HepG2 (cell line): ENCODE results near the gene TAC3. TPM values are rescaled to one million over a fixed set of nuclear protein-coding genes. Genes with fewer than 3 reads are reported as not detected.
A peak's percentile ranks its signal among the peaks of the same experiment; 100 is the strongest.

ENCODE experiments used
- ATAC-seq: fragments of 200-7000 bp; cut with Tn5 transposase; 3 replicates; pipeline ENCODE4 v1.9.1; 2020; ENCODE audit warnings: mild to moderate bottlenecking, moderate library complexity
- BruUV-seq: library from RNA; stranded (reverse); fragments of 400-500 nt; replicated peaks from 2 replicates; lab custom pipeline; 2021; lab: Mats Ljungman, UMichigan
- CTCF ChIA-PET: fragments of 300-600 bp; formaldehyde crosslinking; extraction: SDS; loops from one replicate; lab custom pipeline; 2021; ENCODE audit warnings: low total read pairs, inconsistent platforms, low intra/inter-chr PET ratio; lab: Yijun Ruan, JAX
- POLR2A ChIA-PET: fragments of 350-600 bp; sonication (Branson Sonifier 250); formaldehyde crosslinking; loops from one replicate; lab custom pipeline; 2020; ENCODE audit warnings: antibody characterized with exemption, inconsistent platforms; lab: Yijun Ruan, JAX
- DNase-seq: peaks from one replicate; pipeline ENCODE4 v3.0.0-alpha.2; 2015; ENCODE audit warnings: low spot score
- FAIRE-seq: peaks from 3 replicates; lab custom pipeline; 2011; peaks lifted over from hg19 to GRCh38; lab: Jason Lieb, UNC
- H2AFZ ChIP-seq: one replicate; pipeline ENCODE4 v1.6.1; 2011; ENCODE audit warnings: low read length, inconsistent platforms
- H3K27ac ChIP-seq: fragments of 300-600 bp; 3 replicates; pipeline ENCODE4 v1.8.0; 2011; ENCODE audit warnings: mixed run types, mild to moderate bottlenecking, mixed read lengths, low read length, inconsistent platforms; ENCODE audit not compliant: insufficient read depth; ENCODE audit errors: extremely low read length
- H3K27me3 ChIP-seq, 2 experiments: fragments of 200-600 bp in 1 of 2; 2 replicates in 1 of 2; 3 replicates in 1 of 2; pipeline versions ENCODE4 v1.6.0 to v1.8.0; 2011; ENCODE audit warnings: low read length in 2 of 2, mild to moderate bottlenecking in 2 of 2, moderate library complexity in 2 of 2, inconsistent platforms in 1 of 2; ENCODE audit not compliant: insufficient read depth in 2 of 2, control insufficient read depth in 1 of 2
- H3K36me3 ChIP-seq, 2 experiments: fragments of 200-600 bp in 1 of 2; replicated peaks in 1 of 2; 2 replicates in 1 of 2; 3 replicates in 1 of 2; pipeline versions ENCODE4 v1.5.1 to v1.8.0; 2011; ENCODE audit warnings: low read length in 2 of 2, inconsistent platforms in 1 of 2; ENCODE audit not compliant: insufficient read depth in 2 of 2, control insufficient read depth in 1 of 2
- H3K4me1 ChIP-seq: 2 replicates; pipeline ENCODE4 v1.5.1; 2012; ENCODE audit warnings: low read length, inconsistent platforms; ENCODE audit not compliant: insufficient read depth
- H3K4me2 ChIP-seq: 2 replicates; pipeline ENCODE4 v1.6.0; 2011; ENCODE audit warnings: low read depth, low read length, inconsistent platforms
- H3K4me3 ChIP-seq, 3 experiments: fragments of 200-600 bp in 1 of 3; sonication (generic), shearing (Covaris generic) in 1 of 3; replicated peaks in 1 of 3; 2 replicates each; pipeline ENCODE4 v1.5.1; 2011 to 2016; ENCODE audit warnings: low read length in 3 of 3, inconsistent platforms in 2 of 3, low read depth in 2 of 3, mild to moderate bottlenecking in 2 of 3, control low read depth in 1 of 3, mixed read lengths in 1 of 3; ENCODE audit not compliant: insufficient read depth in 1 of 3
- H3K79me2 ChIP-seq: one replicate; pipeline ENCODE4 v1.6.1; 2011; ENCODE audit warnings: low read length, inconsistent platforms; ENCODE audit not compliant: insufficient read depth
- H3K9ac ChIP-seq: 2 replicates; pipeline ENCODE4 v1.6.0; 2011; ENCODE audit warnings: mild to moderate bottlenecking, low read depth, low read length, inconsistent platforms; ENCODE audit not compliant: insufficient read depth
- H3K9me3 ChIP-seq: 2 replicates; pipeline ENCODE4 v1.5.1; 2012; ENCODE audit warnings: mild to moderate bottlenecking, low read length
- H4K20me1 ChIP-seq: 2 replicates; pipeline ENCODE4 v1.6.0; 2011; ENCODE audit warnings: inconsistent platforms, mild to moderate bottlenecking, low read length, moderate library complexity; ENCODE audit not compliant: insufficient read depth
- CC2D1A ChIP-seq: sonication (generic); formaldehyde crosslinking; IDR thresholded peaks from 2 replicates; pipeline ENCODE4 v1.8.1; 2023; ENCODE audit warnings: mild to moderate bottlenecking, missing genetic modification reagents
- NKX3-1 ChIP-seq: sonication (generic); formaldehyde crosslinking; IDR thresholded peaks from 2 replicates; pipeline ENCODE4 v1.5.0; 2020; ENCODE audit warnings: missing genetic modification reagents
- RARG ChIP-seq: sonication (generic); formaldehyde crosslinking; IDR thresholded peaks from 2 replicates; pipeline ENCODE4 v1.4.0; 2020; ENCODE audit warnings: low read depth, mild to moderate bottlenecking, missing genetic modification reagents
- RFXANK ChIP-seq: IDR thresholded peaks from 2 replicates; pipeline ENCODE4 v1.6.1; 2016
- SALL1 ChIP-seq: sonication (generic); formaldehyde crosslinking; IDR thresholded peaks from 2 replicates; pipeline ENCODE4 v1.8.0; 2022; ENCODE audit warnings: mild to moderate bottlenecking, missing genetic modification reagents
- ZBTB8A ChIP-seq: sonication (generic); formaldehyde crosslinking; IDR thresholded peaks from 2 replicates; pipeline ENCODE4 v1.4.0; 2020; ENCODE audit warnings: mild to moderate bottlenecking, low read depth, missing genetic modification reagents, borderline replicate concordance
- WGBS: methylation state at CpG from one replicate; pipeline ENCODE4 v1.1.6; 2017; ENCODE audit warnings: low lambda C conversion rate; 5-methylcytosine and 5-hydroxymethylcytosine counted together
- in situ Hi-C: cut with HindIII; loops from 2 replicates; pipeline ENCODE4 v1.10.0; 2017; ENCODE audit warnings: low pct_unique_long_range_greater_than_20kb; ENCODE audit not compliant: extremely low pct_ligation_motif_present
- intact Hi-C: fragments of 100-400 bp; cut with micrococcal nuclease; formaldehyde crosslinking; loops from one replicate; pipeline ENCODE4 v1.10.0; 2022; ENCODE audit not compliant: unreplicated experiment
- polyA plus RNA-seq, 8 experiments: library from polyadenylated mRNA; depleted of rRNA in 3 of 8; stranded (reverse) in 7 of 8; unstranded in 1 of 8; fragments of >200 nt; fragmentation: Illumina TruSeq in 4 of 8; extraction: Trizol in 4 of 8; gene quantifications; 2 replicates each; pipeline versions ENCODE4 v1.2.1 to v1.2.3, GENCODE V29; 2011 to 2016; ENCODE audit warnings: low read depth in 4 of 8, missing spikeins in 1 of 8, mixed read lengths in 1 of 8; ENCODE audit not compliant: insufficient read depth in 1 of 8
- total RNA-seq, 5 experiments: library from RNA; depleted of rRNA; stranded (reverse); fragments of >200 nt; fragmentation: Illumina TruSeq; extraction: Trizol; gene quantifications; 2 replicates each; pipeline ENCODE4 v1.2.3, GENCODE V29; 2016; ENCODE audit warnings: low read depth in 1 of 5
- TF ChIP-seq, protein P1 (sequence below): IDR thresholded peaks from 2 replicates; pipeline ENCODE4 v1.6.1; 2012; ENCODE audit warnings: low read length, improper control_type of control experiment

Gene TAC3
- total and polyA plus RNA-seq, 2 of the 13 experiments (the other 11 are each of a cell fraction or from before 2014, with no cell fraction given), result 0.13 to 0.15 TPM

DNA sequence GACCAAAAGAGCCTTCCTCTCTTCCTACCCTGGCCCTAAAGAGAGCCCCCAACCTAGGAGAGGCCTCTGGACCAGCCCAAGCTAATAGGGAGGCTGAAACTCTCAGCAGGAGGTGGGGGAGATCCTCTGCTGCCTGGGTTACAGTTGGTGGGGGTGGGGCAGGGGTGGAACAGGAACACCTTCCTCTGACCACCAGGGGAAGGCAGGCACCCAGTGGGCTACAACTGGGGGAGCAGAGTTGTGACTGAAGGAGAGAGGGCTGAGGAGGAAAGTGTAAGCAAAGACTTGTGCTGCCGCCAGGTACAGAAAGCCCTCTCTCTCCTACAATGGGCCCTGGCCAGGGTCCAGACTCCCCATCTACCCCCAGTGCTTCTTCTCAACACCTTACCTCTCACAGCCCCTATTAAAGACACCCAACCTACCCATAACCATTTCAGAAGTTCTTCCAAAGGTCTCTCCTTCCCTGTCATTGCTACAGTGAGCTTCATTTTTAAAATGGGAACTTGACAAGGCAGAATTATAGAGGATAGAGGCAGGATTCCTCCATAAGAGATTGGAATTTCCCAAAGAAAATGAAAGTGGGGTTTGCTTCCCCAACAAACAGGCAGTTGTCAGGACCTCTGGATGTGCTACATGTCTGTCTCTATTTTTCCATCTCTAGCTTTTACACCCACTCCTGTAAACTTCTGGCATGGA is 32.2 kb upstream of the TAC3 start:
- ChIA-PET CTCF (no interaction called here), POLR2A (interaction anchor here (1.0 to 2.6 kb wide), 6 partner anchors 11 to 63 kb away, joined by 3 to 11 read pairs (median 4); partner anchors contain the start of genes NEMP1, STAT6 and TAC3)
- BruUV-seq, result no TSS peak
- Histone ChIP-seq H2AFZ (no peak overlapping the region), H3K9ac (no peak overlapping the region), H3K4me1 (peaks cover 38% of the 10 kb centered on the region), H4K20me1 (no peaks in the 10 kb centered on the region), H3K79me2 (no peaks in the 10 kb centered on the region), H3K4me3 (peak overlapping the region in 2 of 3 experiments; percentile 49 to 54; a peak in 5 of 6 replicates), H3K27ac (no peak overlapping the region), H3K4me2 (peak overlapping the region; percentile 83), H3K36me3 (no peaks in the 10 kb centered on the region), H3K27me3 (no peaks in the 10 kb centered on the region), H3K9me3 (no peaks in the 10 kb centered on the region)
- DNase-seq (no peak), FAIRE-seq (no peak), ATAC-seq (no peak; the same call in 1 of the 3 replicates)
- no CpG with 5 or more reads among the region's 1 CpG for WGBS
- TF ChIP-seq NKX3-1 (CRISPR knock-in tag), result no peak
- no peak for TF ChIP-seq ZBTB8A (CRISPR knock-in tag)
- TF ChIP-seq RARG (CRISPR knock-in tag), result no peak
- TF ChIP-seq RFXANK, result no peak
- no peak for TF ChIP-seq SALL1 (CRISPR knock-in tag)
- in situ Hi-C loops, result no loop called here
- intact Hi-C loops, result no loop called here

DNA sequence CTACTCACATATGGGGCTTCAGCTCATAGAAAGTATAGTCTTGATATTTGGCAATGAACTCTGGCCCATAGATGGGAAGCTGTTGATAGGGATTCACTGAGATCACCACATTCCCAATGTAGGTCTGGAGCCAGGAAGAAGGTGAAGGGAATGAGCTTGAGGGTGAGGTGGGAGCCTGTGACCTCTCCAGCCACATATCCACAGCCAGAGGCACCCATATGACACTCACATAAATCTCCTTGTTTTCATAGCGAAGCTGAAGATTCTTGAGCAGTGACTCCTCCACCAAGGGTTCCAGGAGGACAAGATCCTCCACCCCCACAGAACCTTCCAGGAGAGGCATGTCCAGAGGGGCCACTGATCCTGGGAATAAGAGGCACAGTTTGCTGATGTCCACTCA is 31.7 kb upstream of the TAC3 start:
- CTCF ChIA-PET, result no interaction called here
- H3K27me3 ChIP-seq, result no peaks in the 10 kb centered on the region
- intact Hi-C loops, result no loop called here

More for the DNA sequence above, 31.7 kb upstream of the TAC3 start:
- ATAC-seq, result no peak
- no peak for FAIRE-seq
- Histone ChIP-seq H3K9ac (no peak overlapping the region), H3K4me1 (peaks cover 38% of the 10 kb centered on the region), H3K27ac (no peak overlapping the region), H3K9me3 (no peaks in the 10 kb centered on the region), H2AFZ (no peak overlapping the region), H3K4me3 (no peak overlapping the region), H3K4me2 (no peak overlapping the region), H3K79me2 (no peaks in the 10 kb centered on the region), H4K20me1 (no peaks in the 10 kb centered on the region), H3K36me3 (no peaks in the 10 kb centered on the region)
- TF ChIP-seq, protein P1, sequence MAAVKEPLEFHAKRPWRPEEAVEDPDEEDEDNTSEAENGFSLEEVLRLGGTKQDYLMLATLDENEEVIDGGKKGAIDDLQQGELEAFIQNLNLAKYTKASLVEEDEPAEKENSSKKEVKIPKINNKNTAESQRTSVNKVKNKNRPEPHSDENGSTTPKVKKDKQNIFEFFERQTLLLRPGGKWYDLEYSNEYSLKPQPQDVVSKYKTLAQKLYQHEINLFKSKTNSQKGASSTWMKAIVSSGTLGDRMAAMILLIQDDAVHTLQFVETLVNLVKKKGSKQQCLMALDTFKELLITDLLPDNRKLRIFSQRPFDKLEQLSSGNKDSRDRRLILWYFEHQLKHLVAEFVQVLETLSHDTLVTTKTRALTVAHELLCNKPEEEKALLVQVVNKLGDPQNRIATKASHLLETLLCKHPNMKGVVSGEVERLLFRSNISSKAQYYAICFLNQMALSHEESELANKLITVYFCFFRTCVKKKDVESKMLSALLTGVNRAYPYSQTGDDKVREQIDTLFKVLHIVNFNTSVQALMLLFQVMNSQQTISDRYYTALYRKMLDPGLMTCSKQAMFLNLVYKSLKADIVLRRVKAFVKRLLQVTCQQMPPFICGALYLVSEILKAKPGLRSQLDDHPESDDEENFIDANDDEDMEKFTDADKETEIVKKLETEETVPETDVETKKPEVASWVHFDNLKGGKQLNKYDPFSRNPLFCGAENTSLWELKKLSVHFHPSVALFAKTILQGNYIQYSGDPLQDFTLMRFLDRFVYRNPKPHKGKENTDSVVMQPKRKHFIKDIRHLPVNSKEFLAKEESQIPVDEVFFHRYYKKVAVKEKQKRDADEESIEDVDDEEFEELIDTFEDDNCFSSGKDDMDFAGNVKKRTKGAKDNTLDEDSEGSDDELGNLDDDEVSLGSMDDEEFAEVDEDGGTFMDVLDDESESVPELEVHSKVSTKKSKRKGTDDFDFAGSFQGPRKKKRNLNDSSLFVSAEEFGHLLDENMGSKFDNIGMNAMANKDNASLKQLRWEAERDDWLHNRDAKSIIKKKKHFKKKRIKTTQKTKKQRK, result no peak
- TF ChIP-seq CC2D1A (CRISPR knock-in tag), result no peak
- no TSS peak for BruUV-seq
- in situ Hi-C loops, result no loop called here
- 100% methylated on average over 1 of the region's 1 CpG for WGBS
- POLR2A ChIA-PET, result interaction anchor here (2.0 to 2.6 kb wide), 2 partner anchors 39 to 64 kb away, joined by 5 to 8 read pairs; partner anchors contain the start of gene STAT6
- DNase-seq, result no peak
